ENCODE measurements around the gene BARX2. TPM values are rescaled to one million over a fixed set of nuclear protein-coding genes. Genes with fewer than 3 reads are reported as not detected.

BARX2 gene
- polyA plus RNA-seq, 1 donor from 2014 or later, result not detected

GRCh38 chr11:129328756-129329155 is 46.9 kb upstream of the BARX2 start:
- TF ChIP-seq POLR2AphosphoS5 (IDR thresholded peaks at IDR 0.05), result no peak
- no peak for TF ChIP-seq SMC3 (conservative IDR thresholded peaks at IDR 0.05; ENCODE audit: poor library complexity)
- TF ChIP-seq EP300 (conservative IDR thresholded peaks at IDR 0.05; ENCODE audit: poor library complexity, severe bottlenecking), result no peak
- no peak for TF ChIP-seq RAD21 (conservative IDR thresholded peaks at IDR 0.05)
- no peak for TF ChIP-seq MXI1 (conservative IDR thresholded peaks at IDR 0.05; ENCODE audit: poor library complexity, severe bottlenecking)
- TF ChIP-seq CTCF (IDR thresholded peaks at IDR 0.05; ENCODE audit: poor library complexity, severe bottlenecking), result no peak
- no peak for TF ChIP-seq TAF1 (IDR thresholded peaks at IDR 0.05; ENCODE audit: low read depth)
- TF ChIP-seq EZH2 (IDR thresholded peaks at IDR 0.05; ENCODE audit: borderline replicate concordance, insufficient read depth, low read length, poor library complexity, severe bottlenecking), result no peak
- TF ChIP-seq REST (IDR thresholded peaks at IDR 0.05; ENCODE audit: borderline replicate concordance), result no peak
- H2AFZ ChIP-seq (ENCODE audit: low read depth, low read length), result no peak overlapping the region

GRCh38 chr11:129331217-129331616 is 44.4 kb upstream of the BARX2 start:
- H3F3A ChIP-seq (ENCODE audit: insufficient read depth, low read length, poor library complexity, severe bottlenecking), result no peaks in the 10 kb centered on the region
- no peak overlapping the region for H3K4me2 ChIP-seq (ENCODE audit: low read length)
- H3K9me3 ChIP-seq (ENCODE audit: low read length), result no peaks in the 10 kb centered on the region
- H3K27ac ChIP-seq (ENCODE audit: low read length), result no peak overlapping the region
- H3K36me3 ChIP-seq (ENCODE audit: insufficient read depth, low read length), result no peaks in the 10 kb centered on the region
- H3K4me3 ChIP-seq (ENCODE audit: low read length), result no peak overlapping the region
- H3K9ac ChIP-seq (ENCODE audit: low read length), result no peak overlapping the region
- no peaks in the 10 kb centered on the region for H4K20me1 ChIP-seq (ENCODE audit: insufficient read depth)
- no peaks in the 10 kb centered on the region for H3K27me3 ChIP-seq (ENCODE audit: insufficient read depth, low read depth, low read length)
- H2AFZ ChIP-seq (ENCODE audit: low read depth, low read length), result no peak overlapping the region
- no peaks in the 10 kb centered on the region for H3K79me2 ChIP-seq (replicated peaks; ENCODE audit: insufficient read depth, low read length)
- no peaks in the 10 kb centered on the region for H3K9me2 ChIP-seq (ENCODE audit: insufficient read depth, low read length)
- no peak for TF ChIP-seq CTCF (IDR thresholded peaks at IDR 0.05; ENCODE audit: poor library complexity, severe bottlenecking)
- TF ChIP-seq RAD21 (conservative IDR thresholded peaks at IDR 0.05), result no peak
- no peak for TF ChIP-seq EZH2 (IDR thresholded peaks at IDR 0.05; ENCODE audit: borderline replicate concordance, insufficient read depth, low read length, poor library complexity, severe bottlenecking)
- no peak for TF ChIP-seq EP300 (conservative IDR thresholded peaks at IDR 0.05; ENCODE audit: poor library complexity, severe bottlenecking)
- TF ChIP-seq MXI1 (conservative IDR thresholded peaks at IDR 0.05; ENCODE audit: poor library complexity, severe bottlenecking), result no peak
- TF ChIP-seq SMC3 (conservative IDR thresholded peaks at IDR 0.05; ENCODE audit: poor library complexity), result no peak
- TF ChIP-seq TAF1 (IDR thresholded peaks at IDR 0.05; ENCODE audit: low read depth), result no peak
- TF ChIP-seq REST (IDR thresholded peaks at IDR 0.05; ENCODE audit: borderline replicate concordance), result no peak
- TF ChIP-seq POLR2AphosphoS5 (IDR thresholded peaks at IDR 0.05), result no peak

More at GRCh38 chr11:129328756-129329155, 46.9 kb upstream of the BARX2 start:
- H3K27me3 ChIP-seq (ENCODE audit: insufficient read depth, low read depth, low read length), result no peaks in the 10 kb centered on the region
- no peak overlapping the region for H3K4me3 ChIP-seq (ENCODE audit: low read length)
- H3K9me3 ChIP-seq (ENCODE audit: low read length), result no peaks in the 10 kb centered on the region
- no peaks in the 10 kb centered on the region for H3K36me3 ChIP-seq (ENCODE audit: insufficient read depth, low read length)
- H3K4me2 ChIP-seq (ENCODE audit: low read length), result no peak overlapping the region
- no peak overlapping the region for H3K27ac ChIP-seq (ENCODE audit: low read length)
- no peaks in the 10 kb centered on the region for H3K79me2 ChIP-seq (replicated peaks; ENCODE audit: insufficient read depth, low read length)
- H4K20me1 ChIP-seq (ENCODE audit: insufficient read depth), result no peaks in the 10 kb centered on the region
- H3K9me2 ChIP-seq (ENCODE audit: insufficient read depth, low read length), result no peaks in the 10 kb centered on the region
- H3K9ac ChIP-seq (ENCODE audit: low read length), result no peak overlapping the region
- H3F3A ChIP-seq (ENCODE audit: insufficient read depth, low read length, poor library complexity, severe bottlenecking), result no peaks in the 10 kb centered on the region

Data from neural cell (in vitro differentiated cells).